SKM-1 (cell line): Measurements from ENCODE around the gene RBPJL.

Experiments used
- DNase-seq: peaks from one replicate; lab custom pipeline; 2025; ENCODE audit not compliant: unreplicated experiment; lab: John Stamatoyannopoulos, UW

The RBPJL gene

GRCh38 chr20:45358282-45359068 lies 51.8 kb downstream of the RBPJL start:
- no peak for DNase-seq

- no peak for DNase-seq
These were observed 52.4 kb downstream of the RBPJL start for GRCh38 chr20:45359069-45359405.

GRCh38 chr20:45359406-45360148 lies 52.9 kb downstream of the RBPJL start:
- DNase-seq: no peak

- peak; percentile 12 for DNase-seq
These were observed 55.2 kb downstream of the RBPJL start for GRCh38 chr20:45361793-45362192.

- peak; percentile 99 for DNase-seq
These were observed 56.4 kb downstream of the RBPJL start, which contains the start of gene SYS1 for GRCh38 chr20:45362804-45363610. Gene SYS1 (plus strand): TSS chr20:45363156. CDS start chr20:45363532, 376 bp downstream.

- DNase-seq: no peak
These were observed 57.2 kb downstream of the RBPJL start for GRCh38 chr20:45363611-45364492.

GRCh38 chr20:45365444-45365970 lies 58.9 kb downstream of the RBPJL start:
- no peak for DNase-seq

- DNase-seq: no peak
These were observed 59.6 kb downstream of the RBPJL start for GRCh38 chr20:45366192-45366591.

- DNase-seq: no peak
These were observed 60.0 kb downstream of the RBPJL start for GRCh38 chr20:45366631-45367030.

GRCh38 chr20:45367126-45367525 lies 60.5 kb downstream of the RBPJL start:
- DNase-seq: no peak
